Measurements from ENCODE around the gene OR6S1. TPM values are rescaled to one million over a fixed set of nuclear protein-coding genes. Genes with fewer than 3 reads are reported as not detected.
A peak's percentile ranks its signal among the peaks of the same experiment; 100 is the strongest.

The OR6S1 gene
- total and polyA plus RNA-seq, 2 of the 8 experiments (the other 6 are each of a cell fraction or from before 2014, with no cell fraction given): not detected

- Histone ChIP-seq H2AFZ (ENCODE audit: low read length) (no peak overlapping the region), H2BK15ac (ENCODE audit: low read length) (no peak overlapping the region), H3K27me3 (replicated peaks in 1 of 4; ENCODE audit: control insufficient read depth in 3 of 4, extremely low read depth in 1 of 4, insufficient read depth in 3 of 4, low read length in 3 of 4) (no peaks in the 10 kb centered on the region; a peak in 1 of 7 replicates), H3K27ac (ENCODE audit: low read depth, low read length) (no peak overlapping the region), H3K18ac (ENCODE audit: extremely low read depth, low read length) (no peak overlapping the region), H3K4me3 (ENCODE audit: extremely low read depth in 1 of 4, insufficient read depth in 2 of 4, low read depth in 3 of 4, low read length in 4 of 4) (no peak overlapping the region), H3K9ac (replicated peaks in 1 of 4; ENCODE audit: extremely low read depth in 1 of 4, low read depth in 3 of 4, low read length in 3 of 4) (no peak overlapping the region), H3K79me2 (ENCODE audit: control insufficient read depth in 1 of 2, insufficient read depth in 2 of 2, low read length in 2 of 2) (no peaks in the 10 kb centered on the region), H2BK20ac (ENCODE audit: low read length) (no peak overlapping the region), H3K23me2 (ENCODE audit: low read depth, low read length) (no peaks in the 10 kb centered on the region), H2AK5ac (ENCODE audit: low read depth, low read length) (no peak overlapping the region), H4K91ac (replicated peaks; ENCODE audit: insufficient read length, low read length) (no peak overlapping the region), H4K20me1 (replicated peaks in 1 of 2; ENCODE audit: control insufficient read depth in 1 of 2, insufficient read depth in 2 of 2, low read length in 2 of 2) (no peaks in the 10 kb centered on the region), H3K56ac (replicated peaks; ENCODE audit: insufficient read length, low read depth, low read length) (no peak overlapping the region), H3K23ac (ENCODE audit: insufficient read length) (no peak overlapping the region), H2BK120ac (replicated peaks; ENCODE audit: low read depth, low read length) (no peak overlapping the region), H3K14ac (ENCODE audit: insufficient read length) (no peak overlapping the region), H3K4ac (replicated peaks; ENCODE audit: insufficient read length, low read depth, low read length) (no peak overlapping the region), H3K79me1 (ENCODE audit: low read depth, low read length) (no peaks in the 10 kb centered on the region), H3K9me3 (ENCODE audit: insufficient read depth in 2 of 2, low read depth in 1 of 2, low read length in 1 of 2) (no peaks in the 10 kb centered on the region), H2BK12ac (ENCODE audit: low read depth, low read length) (no peak overlapping the region), H4K8ac (ENCODE audit: extremely low read depth, insufficient read depth, low read length) (no peak overlapping the region; the same call in 1 of the 2 replicates), H4K5ac (ENCODE audit: insufficient read length, low read depth, low read length) (no peak overlapping the region), H2BK5ac (ENCODE audit: low read depth, low read length) (no peak overlapping the region), H3K4me1 (replicated peaks in 1 of 4; ENCODE audit: control insufficient read depth in 3 of 4, insufficient read depth in 4 of 4, low read length in 3 of 4) (no peaks in the 10 kb centered on the region; a peak in 1 of 7 replicates), H3K36me3 (ENCODE audit: control insufficient read depth in 2 of 4, insufficient read depth in 4 of 4, low read length in 3 of 4) (no peaks in the 10 kb centered on the region), H3K4me2 (ENCODE audit: insufficient read depth in 1 of 2, low read depth in 2 of 2, low read length in 2 of 2) (no peak overlapping the region)
- 89% methylated on average over 12 of the region's 12 CpGs; no CpG with 5 or more reads in 1 of the 2 experiments for WGBS, 2 experiments (ENCODE audit: extremely low coverage in 1 of 2, insufficient coverage in 1 of 2, insufficient read length in 1 of 2, insufficient replicate concordance in 2 of 2, low coverage in 1 of 2, low lambda C conversion rate in 2 of 2, missing lambda C conversion rate in 1 of 2)
- ChIA-PET POLR2A (ENCODE audit: partially characterized antibody) (interaction anchor here (1.0 to 1.3 kb wide), 3 partner anchors 16 to 132 kb away, joined by 3 to 5 read pairs (median 3); no protein-coding TSS in a partner anchor), CTCF (ENCODE audit: partially characterized antibody) (interaction anchor here (0.8 to 5.0 kb wide), 6 partner anchors 67 to 186 kb away, joined by 3 to 34 read pairs (median 6); no protein-coding TSS in a partner anchor)
- DNase-seq (ENCODE audit: low read depth in 1 of 2, low spot score in 2 of 2) (no peak), FAIRE-seq (no peak)
- TF ChIP-seq ATF2 (IDR thresholded peaks at IDR 0.05; ENCODE audit: low read length) (no peak), CEBPB (IDR thresholded peaks at IDR 0.05; ENCODE audit: low read depth, low read length) (peak; percentile 28; the same call in 1 of the 2 replicates), JUND (IDR thresholded peaks at IDR 0.05; ENCODE audit: low read length) (no peak)
These were observed 40.0 kb downstream of the OR6S1 start for GRCh38 chr14:20601522-20601921.
